GM18858 (cell line): ENCODE results near the gene MAPK10.
"Not testable (repeated sequence)": the region's sequence is repeated elsewhere in the genome, so short reads cannot be mapped to it uniquely, and the experiment has no call there.

Experiments
- ATAC-seq: cut with Tn5 transposase; IDR thresholded peaks from one replicate; pipeline ENCODE4 v1.9.1; 2021; ENCODE audit not compliant: unreplicated experiment

The MAPK10 gene

GRCh38 chr4:86344127-86344526, 15.7 kb downstream of the MAPK10 start:
- no peak for ATAC-seq

GRCh38 chr4:86338989-86339388, 20.9 kb downstream of the MAPK10 start:
- ATAC-seq: no peak

GRCh38 chr4:86338521-86338920, 21.3 kb downstream of the MAPK10 start:
- ATAC-seq: no peak

GRCh38 chr4:86334020-86334750, 25.7 kb downstream of the MAPK10 start:
- no peak for ATAC-seq

- ATAC-seq: no peak
Measured at GRCh38 chr4:86333236-86333635, 26.6 kb downstream of the MAPK10 start.

GRCh38 chr4:86330961-86331742, 28.7 kb downstream of the MAPK10 start:
- no peak for ATAC-seq

GRCh38 chr4:86330411-86330810, 29.4 kb downstream of the MAPK10 start:
- not testable (repeated sequence) for ATAC-seq

GRCh38 chr4:86329431-86329830, 30.4 kb downstream of the MAPK10 start:
- ATAC-seq: no peak

- ATAC-seq: no peak
Measured at GRCh38 chr4:86326400-86326799, 33.5 kb downstream of the MAPK10 start.

- no peak for ATAC-seq
Measured at GRCh38 chr4:86319390-86319789, 40.5 kb downstream of the MAPK10 start.

GRCh38 chr4:86315579-86315978, 44.3 kb downstream of the MAPK10 start:
- no peak for ATAC-seq

- no peak for ATAC-seq
Measured at GRCh38 chr4:86313656-86314055, 46.2 kb downstream of the MAPK10 start.

- no peak for ATAC-seq
Measured at GRCh38 chr4:86307432-86307831, 52.4 kb downstream of the MAPK10 start.

GRCh38 chr4:86306816-86307215, 53.0 kb downstream of the MAPK10 start:
- ATAC-seq: no peak

- no peak for ATAC-seq
Measured at GRCh38 chr4:86302830-86303229, 57.0 kb downstream of the MAPK10 start.

- ATAC-seq: no peak
Measured at GRCh38 chr4:86302251-86302650, 57.6 kb downstream of the MAPK10 start.

GRCh38 chr4:86300516-86300915, 59.3 kb downstream of the MAPK10 start:
- ATAC-seq: no peak

- no peak for ATAC-seq
Measured at GRCh38 chr4:86296865-86297264, 63.0 kb downstream of the MAPK10 start.

- no peak for ATAC-seq
Measured at GRCh38 chr4:86294883-86295282, 65.0 kb downstream of the MAPK10 start.

- ATAC-seq: no peak
Measured at GRCh38 chr4:86291180-86291579, 68.7 kb downstream of the MAPK10 start.

- ATAC-seq: no peak
Measured at GRCh38 chr4:86286726-86287125, 73.1 kb downstream of the MAPK10 start.

GRCh38 chr4:86283371-86283770, 76.5 kb downstream of the MAPK10 start:
- no peak for ATAC-seq
